ENCODE measurements around the gene CEP85L. TPM values are rescaled to one million over a fixed set of nuclear protein-coding genes. Genes with fewer than 3 reads are reported as not detected.

CEP85L gene
- total and polyA plus RNA-seq, 2 donors (not counting 1 experiment from before 2014, with no cell fraction given): 7.3 to 22.0 TPM

DNA sequence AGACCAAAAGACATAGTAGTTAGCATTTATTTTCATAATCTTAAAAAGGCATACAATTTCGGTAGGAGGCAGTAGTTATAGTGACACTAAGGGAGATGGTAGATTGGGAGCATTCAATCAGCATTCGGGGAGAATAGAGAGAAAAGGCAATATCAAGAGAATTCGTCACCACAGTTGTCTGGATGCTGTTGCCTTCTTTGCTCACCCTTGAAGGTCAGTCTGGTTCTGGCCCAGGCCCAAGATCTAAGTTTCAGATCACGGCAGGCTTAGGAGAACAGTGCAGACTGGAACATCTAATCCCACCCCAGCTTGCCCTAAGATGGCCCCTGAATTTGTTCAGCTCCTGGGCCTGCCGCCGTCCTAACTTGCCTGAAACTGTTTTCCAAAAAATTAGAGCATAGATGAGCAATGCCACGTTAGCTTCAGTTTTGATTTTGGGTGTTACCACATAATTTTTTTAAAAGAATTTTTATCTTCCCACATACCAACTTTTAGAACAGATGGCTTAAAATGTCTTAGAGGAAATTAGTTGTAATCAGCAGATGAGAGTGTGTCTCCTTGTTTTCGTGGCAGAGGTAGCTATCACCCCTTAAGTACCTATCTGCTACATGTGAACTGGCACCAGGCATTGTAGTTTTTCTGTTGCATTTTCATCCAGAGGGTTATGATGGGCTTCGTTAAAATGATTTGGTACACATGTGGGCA is 8.3 kb upstream of the CEP85L start:
- Histone ChIP-seq H3K4me2 (ENCODE audit: extremely low read depth, insufficient read depth, low read length) (no peak overlapping the region), H2AFZ (ENCODE audit: low read length) (peak overlapping the region; percentile 60), H4K20me1 (ENCODE audit: control insufficient read depth, extremely low read depth, insufficient read depth, low read length) (no peaks in the 10 kb centered on the region), H3K27ac (ENCODE audit: insufficient read depth, low read length) (no peak overlapping the region), H3K27me3 (ENCODE audit: control insufficient read depth, insufficient read depth, low read length) (no peaks in the 10 kb centered on the region), H3K9me3 (ENCODE audit: control insufficient read depth, insufficient read depth, low read depth, low read length) (no peaks in the 10 kb centered on the region), H3K4me1 (ENCODE audit: control insufficient read depth, extremely low read depth, insufficient read depth, low read length) (peaks cover 5% of the 10 kb centered on the region), H3K9ac (ENCODE audit: insufficient read depth, low read length) (no peak overlapping the region), H3K79me2 (ENCODE audit: control insufficient read depth, insufficient read depth, low read length) (no peaks in the 10 kb centered on the region), H3K36me3 (ENCODE audit: control insufficient read depth, insufficient read depth, low read length) (no peaks in the 10 kb centered on the region), H3K4me3 (replicated peaks in 1 of 4; ENCODE audit: control extremely low read depth in 1 of 4, insufficient read depth in 1 of 4, low read depth in 3 of 4, low read length in 4 of 4) (no peak overlapping the region)
- TF ChIP-seq EZH2 (IDR thresholded peaks at IDR 0.05; ENCODE audit: low read length, missing control alignments): no peak
- TF ChIP-seq, protein P1, sequence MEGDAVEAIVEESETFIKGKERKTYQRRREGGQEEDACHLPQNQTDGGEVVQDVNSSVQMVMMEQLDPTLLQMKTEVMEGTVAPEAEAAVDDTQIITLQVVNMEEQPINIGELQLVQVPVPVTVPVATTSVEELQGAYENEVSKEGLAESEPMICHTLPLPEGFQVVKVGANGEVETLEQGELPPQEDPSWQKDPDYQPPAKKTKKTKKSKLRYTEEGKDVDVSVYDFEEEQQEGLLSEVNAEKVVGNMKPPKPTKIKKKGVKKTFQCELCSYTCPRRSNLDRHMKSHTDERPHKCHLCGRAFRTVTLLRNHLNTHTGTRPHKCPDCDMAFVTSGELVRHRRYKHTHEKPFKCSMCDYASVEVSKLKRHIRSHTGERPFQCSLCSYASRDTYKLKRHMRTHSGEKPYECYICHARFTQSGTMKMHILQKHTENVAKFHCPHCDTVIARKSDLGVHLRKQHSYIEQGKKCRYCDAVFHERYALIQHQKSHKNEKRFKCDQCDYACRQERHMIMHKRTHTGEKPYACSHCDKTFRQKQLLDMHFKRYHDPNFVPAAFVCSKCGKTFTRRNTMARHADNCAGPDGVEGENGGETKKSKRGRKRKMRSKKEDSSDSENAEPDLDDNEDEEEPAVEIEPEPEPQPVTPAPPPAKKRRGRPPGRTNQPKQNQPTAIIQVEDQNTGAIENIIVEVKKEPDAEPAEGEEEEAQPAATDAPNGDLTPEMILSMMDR (conservative IDR thresholded peaks at IDR 0.05 in 1 of 2, IDR thresholded peaks at IDR 0.05 in 1 of 2; ENCODE audit: low read depth in 1 of 2, low read length in 2 of 2): no peak
- no peak for DNase-seq (ENCODE audit: low read depth in 2 of 2)

DNA sequence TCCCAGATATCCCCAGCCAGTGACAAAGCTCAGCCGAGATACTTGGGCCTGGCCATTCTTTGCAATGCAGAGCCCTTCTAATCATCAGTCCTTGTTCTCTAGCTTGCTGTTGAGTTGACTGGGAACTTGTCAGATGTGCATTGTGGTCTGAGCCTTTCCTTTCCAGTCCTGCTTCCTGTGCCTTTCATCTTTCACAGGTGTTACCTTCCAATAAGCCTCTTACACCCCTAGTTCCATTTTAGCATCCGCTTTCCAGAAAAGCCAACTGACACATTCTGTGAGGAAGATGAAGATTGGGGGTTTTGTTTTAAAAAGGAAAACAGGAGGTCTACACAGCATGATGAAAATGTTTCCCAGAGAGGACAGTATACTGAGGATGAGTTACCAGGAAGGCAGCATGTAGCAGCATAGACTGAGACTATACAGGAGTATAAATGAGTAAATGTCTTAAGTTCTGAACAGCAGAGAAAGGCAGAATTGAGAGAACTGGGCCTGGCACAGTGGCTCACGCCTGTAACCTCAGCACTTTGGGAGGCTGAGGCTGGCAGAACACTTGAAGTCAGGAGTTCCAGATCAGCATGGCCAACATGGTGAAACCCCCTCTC is 5.6 kb upstream of the CEP85L start:
- Histone ChIP-seq H3K4me2 (ENCODE audit: extremely low read depth, insufficient read depth, low read length) (no peak overlapping the region), H3K79me2 (ENCODE audit: control insufficient read depth, insufficient read depth, low read length) (no peaks in the 10 kb centered on the region), H2AFZ (ENCODE audit: low read length) (no peak overlapping the region), H3K4me3 (replicated peaks in 1 of 4; ENCODE audit: control extremely low read depth in 1 of 4, insufficient read depth in 1 of 4, low read depth in 3 of 4, low read length in 4 of 4) (no peak overlapping the region), H3K9ac (ENCODE audit: insufficient read depth, low read length) (no peak overlapping the region), H3K27ac (ENCODE audit: insufficient read depth, low read length) (no peak overlapping the region), H3K36me3 (ENCODE audit: control insufficient read depth, insufficient read depth, low read length) (no peaks in the 10 kb centered on the region), H3K27me3 (ENCODE audit: control insufficient read depth, insufficient read depth, low read length) (no peaks in the 10 kb centered on the region), H3K4me1 (ENCODE audit: control insufficient read depth, extremely low read depth, insufficient read depth, low read length) (peaks cover 5% of the 10 kb centered on the region), H3K9me3 (ENCODE audit: control insufficient read depth, insufficient read depth, low read depth, low read length) (no peaks in the 10 kb centered on the region), H4K20me1 (ENCODE audit: control insufficient read depth, extremely low read depth, insufficient read depth, low read length) (no peaks in the 10 kb centered on the region)
- TF ChIP-seq, protein P1 (conservative IDR thresholded peaks at IDR 0.05 in 1 of 2, IDR thresholded peaks at IDR 0.05 in 1 of 2; ENCODE audit: low read depth in 1 of 2, low read length in 2 of 2): no peak
- DNase-seq (ENCODE audit: low read depth in 2 of 2): no peak

DNA sequence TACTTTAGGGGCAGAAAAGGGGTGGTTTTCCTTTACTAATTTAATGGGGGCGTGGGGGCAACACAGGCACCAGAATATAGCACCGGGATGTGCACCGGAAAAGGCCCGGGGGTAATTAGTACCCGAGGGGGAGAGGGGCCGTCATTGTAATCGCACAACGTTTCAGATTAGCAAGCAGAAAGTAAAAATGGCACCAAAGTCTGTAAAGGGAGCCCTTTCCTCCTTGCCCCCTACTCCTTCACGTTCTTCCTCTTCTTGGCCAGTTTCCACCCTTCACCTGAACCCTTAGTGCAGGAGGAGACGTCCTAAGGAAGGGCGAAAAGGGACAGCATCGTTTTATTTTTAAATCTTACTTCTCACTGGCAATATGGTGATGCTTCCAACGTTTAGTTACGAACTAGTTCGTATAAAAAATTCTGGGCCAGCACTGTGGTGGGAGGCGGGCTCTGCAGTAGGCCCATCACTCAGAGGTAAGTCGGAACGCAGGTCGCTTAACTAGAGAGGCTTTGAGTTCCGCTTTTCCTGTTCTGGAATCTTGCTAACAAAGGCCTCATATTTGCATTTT is 742 bp upstream of the CEP85L start:
- Histone ChIP-seq H3K27ac (ENCODE audit: insufficient read depth, low read length) (peak overlapping the region; percentile 75), H4K20me1 (ENCODE audit: control insufficient read depth, extremely low read depth, insufficient read depth, low read length) (peaks cover 2% of the 10 kb centered on the region), H3K9ac (ENCODE audit: insufficient read depth, low read length) (peak overlapping the region; percentile 53)

More for the DNA sequence above, 742 bp upstream of the CEP85L start:
- H3K79me2 ChIP-seq (ENCODE audit: control insufficient read depth, insufficient read depth, low read length): peaks cover 40% of the 10 kb centered on the region
- peaks cover 3% of the 10 kb centered on the region for H3K4me1 ChIP-seq (ENCODE audit: control insufficient read depth, extremely low read depth, insufficient read depth, low read length)
- TF ChIP-seq EZH2 (IDR thresholded peaks at IDR 0.05; ENCODE audit: low read length, missing control alignments): no peak
- TF ChIP-seq, protein P1 (conservative IDR thresholded peaks at IDR 0.05 in 1 of 2, IDR thresholded peaks at IDR 0.05 in 1 of 2; ENCODE audit: low read depth in 1 of 2, low read length in 2 of 2): no peak
- H3K27me3 ChIP-seq (ENCODE audit: control insufficient read depth, insufficient read depth, low read length): no peaks in the 10 kb centered on the region
- H2AFZ ChIP-seq (ENCODE audit: low read length): peak overlapping the region; percentile 91
- DNase-seq (ENCODE audit: low read depth in 2 of 2): no peak
- H3K36me3 ChIP-seq (ENCODE audit: control insufficient read depth, insufficient read depth, low read length): no peaks in the 10 kb centered on the region
- peak overlapping the region; percentile 72 for H3K4me2 ChIP-seq (ENCODE audit: extremely low read depth, insufficient read depth, low read length)
- no peaks in the 10 kb centered on the region for H3K9me3 ChIP-seq (ENCODE audit: control insufficient read depth, insufficient read depth, low read depth, low read length)
- H3K4me3 ChIP-seq (replicated peaks in 1 of 4; ENCODE audit: control extremely low read depth in 1 of 4, insufficient read depth in 1 of 4, low read depth in 3 of 4, low read length in 4 of 4): peak overlapping the region; percentile 60 to 99 (median 76)

Measured in fibroblast of lung (primary cell).